Neural cell (in vitro differentiated cells): ENCODE results near the gene CCL2. TPM values are rescaled to one million over a fixed set of nuclear protein-coding genes. Genes with fewer than 3 reads are reported as not detected.

Experiments
- H2AFZ ChIP-seq: fragments of 200-600, 300-800 bp; sonication (generic), shearing (Covaris generic); 2 replicates; pipeline ENCODE4 v1.6.0; 2014; ENCODE audit warnings: low read depth, mild to moderate bottlenecking, antibody characterized with exemption, low read length, moderate library complexity
- H3F3A ChIP-seq: fragments of 200-600 bp; shearing (Covaris generic); 2 replicates; pipeline ENCODE4 v1.6.1; 2016; ENCODE audit warnings: mild to moderate bottlenecking, moderate library complexity, mixed read lengths, antibody characterized with exemption, low read length; ENCODE audit not compliant: insufficient read depth, poor library complexity, severe bottlenecking
- H3K27ac ChIP-seq: fragments of 200-600, 300-800 bp; sonication (generic), shearing (Covaris generic); 2 replicates; pipeline ENCODE4 v1.5.1; 2014; ENCODE audit warnings: mild to moderate bottlenecking, low read length, moderate library complexity
- H3K27me3 ChIP-seq: fragments of 300-800, 200-600 bp; sonication (generic), shearing (Covaris generic); 2 replicates; pipeline ENCODE4 v1.6.0; 2014; ENCODE audit warnings: mild to moderate bottlenecking, low read depth, low read length, moderate library complexity; ENCODE audit not compliant: insufficient read depth
- H3K36me3 ChIP-seq: fragments of 300-800, 200-600 bp; sonication (generic), shearing (Covaris generic); 2 replicates; pipeline ENCODE4 v1.5.1; 2014; ENCODE audit warnings: mild to moderate bottlenecking, antibody characterized with exemption, low read length, moderate library complexity; ENCODE audit not compliant: insufficient read depth
- H3K4me2 ChIP-seq: fragments of 300-800, 200-600 bp; sonication (generic), shearing (Covaris generic); 2 replicates; pipeline ENCODE4 v1.6.0; 2014; ENCODE audit warnings: mild to moderate bottlenecking, low read length
- H3K4me3 ChIP-seq: fragments of 300-800, 200-600 bp; sonication (generic), shearing (Covaris generic); 2 replicates; pipeline ENCODE4 v1.5.1; 2014; ENCODE audit warnings: mild to moderate bottlenecking, low read length, moderate library complexity
- H3K79me2 ChIP-seq: fragments of 200-600 bp; shearing (Covaris generic); replicated peaks from 2 replicates; pipeline ENCODE4 v1.6.0; 2014; ENCODE audit warnings: mild to moderate bottlenecking, low read length, moderate library complexity; ENCODE audit not compliant: insufficient read depth
- H3K9ac ChIP-seq: fragments of 300-800, 200-600 bp; sonication (generic), shearing (Covaris generic); 2 replicates; pipeline ENCODE4 v1.6.1; 2016; ENCODE audit warnings: mild to moderate bottlenecking, low read length, mixed read lengths
- H3K9me2 ChIP-seq: fragments of 200-600 bp; shearing (Covaris generic); 2 replicates; pipeline ENCODE4 v1.6.1; 2016; ENCODE audit warnings: mild to moderate bottlenecking, low read length, mixed read lengths; ENCODE audit not compliant: insufficient read depth
- H3K9me3 ChIP-seq: fragments of 200-600, 300-800 bp; sonication (generic), shearing (Covaris generic); 2 replicates; pipeline ENCODE4 v1.6.1; 2016; ENCODE audit warnings: mild to moderate bottlenecking, mixed run types, low read length, moderate library complexity, mixed read lengths
- H4K20me1 ChIP-seq: fragments of 200-600 bp; shearing (Covaris generic); 2 replicates; pipeline ENCODE4 v1.6.1; 2016; ENCODE audit warnings: mild to moderate bottlenecking, mixed run types; ENCODE audit not compliant: insufficient read depth
- EP300 ChIP-seq: fragments of 450-650 bp; conservative IDR thresholded peaks from 2 replicates; pipeline ENCODE4 v1.6.1; 2014; ENCODE audit warnings: antibody characterized with exemption, mild to moderate bottlenecking, moderate library complexity; ENCODE audit not compliant: poor library complexity, severe bottlenecking
- EZH2 ChIP-seq: fragments of 200-600, 300-800 bp; shearing (Covaris generic), sonication (generic); IDR thresholded peaks from 2 replicates; pipeline ENCODE4 v1.6.1; 2014; ENCODE audit warnings: antibody characterized with exemption, low read length, borderline replicate concordance, mild to moderate bottlenecking; ENCODE audit not compliant: insufficient read depth, poor library complexity, severe bottlenecking
- MXI1 ChIP-seq: fragments of 450-650 bp; conservative IDR thresholded peaks from 2 replicates; pipeline ENCODE4 v1.6.1; 2014; ENCODE audit warnings: antibody characterized with exemption, mild to moderate bottlenecking; ENCODE audit not compliant: poor library complexity, severe bottlenecking
- POLR2AphosphoS5 ChIP-seq: IDR thresholded peaks from 2 replicates; pipeline ENCODE4 v1.6.1; 2012
- RAD21 ChIP-seq: fragments of 450-650 bp; conservative IDR thresholded peaks from 2 replicates; pipeline ENCODE4 v1.6.1; 2014; ENCODE audit warnings: antibody characterized with exemption, mild to moderate bottlenecking, moderate library complexity
- REST ChIP-seq: IDR thresholded peaks from 2 replicates; pipeline ENCODE4 v1.6.1; 2012; ENCODE audit warnings: borderline replicate concordance
- SMC3 ChIP-seq: fragments of 450-650 bp; conservative IDR thresholded peaks from 2 replicates; pipeline ENCODE4 v1.6.1; 2014; ENCODE audit warnings: antibody characterized with exemption, mild to moderate bottlenecking, moderate library complexity; ENCODE audit not compliant: poor library complexity
- TAF1 ChIP-seq: IDR thresholded peaks from 2 replicates; pipeline ENCODE4 v1.6.1; 2012; ENCODE audit warnings: low read depth
- polyA plus RNA-seq: library from polyadenylated mRNA; depleted of rRNA; stranded (reverse); fragments of >200 nt; gene quantifications from 2 replicates; pipeline ENCODE4 v1.2.3, GENCODE V29; 2014
- TF ChIP-seq, protein P1 (sequence below): fragments of 450-650 bp; IDR thresholded peaks from 2 replicates; pipeline ENCODE4 v1.5.1; 2014; ENCODE audit warnings: antibody characterized with exemption, mild to moderate bottlenecking, moderate library complexity; ENCODE audit not compliant: poor library complexity, severe bottlenecking

The CCL2 gene
- polyA plus RNA-seq, 1 donor from 2014 or later: 0.57 TPM

- Histone ChIP-seq H2AFZ (no peak overlapping the region), H3K9me3 (no peaks in the 10 kb centered on the region), H3K36me3 (no peaks in the 10 kb centered on the region), H4K20me1 (no peaks in the 10 kb centered on the region), H3K79me2 (no peaks in the 10 kb centered on the region), H3K9me2 (no peaks in the 10 kb centered on the region), H3K27me3 (no peaks in the 10 kb centered on the region), H3K4me2 (no peak overlapping the region), H3K4me3 (no peak overlapping the region), H3K27ac (no peak overlapping the region), H3K9ac (no peak overlapping the region), H3F3A (no peaks in the 10 kb centered on the region)
- TF ChIP-seq POLR2AphosphoS5: no peak
- no peak for TF ChIP-seq EZH2
- TF ChIP-seq SMC3: no peak
- TF ChIP-seq REST: no peak
- no peak for TF ChIP-seq TAF1
- no peak for TF ChIP-seq RAD21
- TF ChIP-seq, protein P1, sequence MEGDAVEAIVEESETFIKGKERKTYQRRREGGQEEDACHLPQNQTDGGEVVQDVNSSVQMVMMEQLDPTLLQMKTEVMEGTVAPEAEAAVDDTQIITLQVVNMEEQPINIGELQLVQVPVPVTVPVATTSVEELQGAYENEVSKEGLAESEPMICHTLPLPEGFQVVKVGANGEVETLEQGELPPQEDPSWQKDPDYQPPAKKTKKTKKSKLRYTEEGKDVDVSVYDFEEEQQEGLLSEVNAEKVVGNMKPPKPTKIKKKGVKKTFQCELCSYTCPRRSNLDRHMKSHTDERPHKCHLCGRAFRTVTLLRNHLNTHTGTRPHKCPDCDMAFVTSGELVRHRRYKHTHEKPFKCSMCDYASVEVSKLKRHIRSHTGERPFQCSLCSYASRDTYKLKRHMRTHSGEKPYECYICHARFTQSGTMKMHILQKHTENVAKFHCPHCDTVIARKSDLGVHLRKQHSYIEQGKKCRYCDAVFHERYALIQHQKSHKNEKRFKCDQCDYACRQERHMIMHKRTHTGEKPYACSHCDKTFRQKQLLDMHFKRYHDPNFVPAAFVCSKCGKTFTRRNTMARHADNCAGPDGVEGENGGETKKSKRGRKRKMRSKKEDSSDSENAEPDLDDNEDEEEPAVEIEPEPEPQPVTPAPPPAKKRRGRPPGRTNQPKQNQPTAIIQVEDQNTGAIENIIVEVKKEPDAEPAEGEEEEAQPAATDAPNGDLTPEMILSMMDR: no peak
Observed at GRCh38 chr17:34218748-34219147, 36.3 kb upstream of the CCL2 start.

- no peaks in the 10 kb centered on the region for H3K9me2 ChIP-seq
- H2AFZ ChIP-seq: no peak overlapping the region
- H3K4me2 ChIP-seq: no peak overlapping the region
- H3K27me3 ChIP-seq: no peaks in the 10 kb centered on the region
- H3K9me3 ChIP-seq: no peaks in the 10 kb centered on the region
- H3F3A ChIP-seq: no peaks in the 10 kb centered on the region
- H3K36me3 ChIP-seq: no peaks in the 10 kb centered on the region
- no peak overlapping the region for H3K27ac ChIP-seq
- TF ChIP-seq MXI1 (no peak), POLR2AphosphoS5 (no peak), SMC3 (no peak)
- no peak overlapping the region for H3K9ac ChIP-seq
- H3K4me3 ChIP-seq: no peak overlapping the region
- H4K20me1 ChIP-seq: no peaks in the 10 kb centered on the region
- H3K79me2 ChIP-seq: no peaks in the 10 kb centered on the region
Observed at GRCh38 chr17:34219405-34219804, 35.7 kb upstream of the CCL2 start.

DNA sequence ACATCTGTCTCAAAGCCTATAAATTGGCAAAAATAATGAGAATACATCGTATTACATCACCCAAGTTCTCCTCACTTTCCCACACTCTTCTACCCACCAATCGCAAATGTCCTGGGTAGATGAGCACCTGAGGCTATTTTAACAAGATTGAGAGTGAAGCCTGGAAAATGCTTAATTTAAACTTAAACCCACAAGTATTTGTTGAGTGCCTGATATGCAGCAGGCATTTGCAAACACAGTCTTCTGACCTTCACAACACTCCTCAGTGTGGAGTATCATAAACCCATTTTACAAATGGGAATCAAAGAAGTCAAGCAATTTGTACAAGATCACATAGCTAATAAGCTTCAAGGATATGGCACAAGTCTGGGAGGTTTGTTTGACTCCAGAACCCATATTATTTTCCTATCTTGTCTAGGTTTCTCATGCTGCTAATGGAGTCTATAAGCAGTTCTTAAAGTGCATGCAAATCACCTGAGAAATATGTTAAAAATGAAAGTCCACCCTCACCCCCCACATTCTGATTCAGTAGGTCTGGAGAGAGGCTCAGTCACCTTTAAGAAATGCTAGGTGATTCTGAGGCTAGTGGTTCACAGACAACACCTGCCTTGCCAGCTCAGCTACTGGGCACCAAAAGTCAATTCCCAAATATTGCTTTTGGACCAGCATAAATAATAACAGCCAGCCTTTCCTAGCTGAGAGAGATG is 34.9 kb upstream of the CCL2 start:
- Histone ChIP-seq H4K20me1 (no peaks in the 10 kb centered on the region), H3K4me3 (no peak overlapping the region), H3K4me2 (no peak overlapping the region), H3K36me3 (no peaks in the 10 kb centered on the region), H3K79me2 (no peaks in the 10 kb centered on the region), H3F3A (no peaks in the 10 kb centered on the region), H3K9me3 (no peaks in the 10 kb centered on the region), H3K27ac (no peak overlapping the region), H3K27me3 (no peaks in the 10 kb centered on the region), H2AFZ (no peak overlapping the region), H3K9me2 (no peaks in the 10 kb centered on the region), H3K9ac (no peak overlapping the region)
- no peak for TF ChIP-seq EZH2
- TF ChIP-seq SMC3: no peak
- no peak for TF ChIP-seq REST
- no peak for TF ChIP-seq MXI1
- TF ChIP-seq RAD21: no peak
- TF ChIP-seq, protein P1: no peak
- TF ChIP-seq TAF1: no peak
- no peak for TF ChIP-seq EP300
- TF ChIP-seq POLR2AphosphoS5: no peak
